Esophagus muscularis mucosa (tissue), 4 donors: ENCODE measurements around the gene EEPD1. TPM values are rescaled to one million over a fixed set of nuclear protein-coding genes. Genes with fewer than 3 reads are reported as not detected.
A peak's percentile ranks its signal among the peaks of the same experiment; 100 is the strongest.

Source experiments
- DNase-seq: peaks from one replicate; pipeline ENCODE4 v3.0.0-alpha.2; 2017; ENCODE audit errors: extremely low spot score
- H3K27ac ChIP-seq, 4 donors: fragments of 200-600 bp; sonication (generic); replicated peaks in 1 of 4; 1 replicate in 3 of 4; 2 replicates in 1 of 4; pipeline ENCODE4 v1.5.1; 2016 to 2019; ENCODE audit warnings: mild to moderate bottlenecking in 1 of 4
- H3K27me3 ChIP-seq, 4 donors: fragments of 200-600 bp; sonication (generic); one replicate each; pipeline versions ENCODE4 v1.5.1 to v1.6.0; 2016 to 2019
- H3K36me3 ChIP-seq, 4 donors: fragments of 200-600 bp; sonication (generic); one replicate each; pipeline ENCODE4 v1.5.1; 2016 to 2019
- H3K4me1 ChIP-seq, 4 donors: fragments of 200-600 bp; sonication (generic); one replicate each; pipeline ENCODE4 v1.5.1; 2016 to 2019
- H3K4me3 ChIP-seq, 4 donors: fragments of 200-600 bp; sonication (generic); 1 replicate in 2 of 4; 2 replicates in 2 of 4; pipeline ENCODE4 v1.5.1; 2016 to 2019; ENCODE audit warnings: mild to moderate bottlenecking in 4 of 4, moderate library complexity in 1 of 4
- H3K9me3 ChIP-seq, 4 donors: fragments of 200-600 bp; sonication (generic); 1 replicate in 3 of 4; 2 replicates in 1 of 4; pipeline ENCODE4 v1.5.1; 2016 to 2019
- EP300 ChIP-seq: sonication (generic); formaldehyde crosslinking; IDR thresholded peaks from one replicate; pipeline ENCODE4 v1.6.1; 2017; ENCODE audit warnings: antibody characterized with exemption
- POLR2A ChIP-seq: fragments of 450-650 bp; IDR thresholded peaks from one replicate; pipeline ENCODE4 v1.6.1; 2017; ENCODE audit warnings: antibody characterized with exemption, moderate library complexity, mild to moderate bottlenecking, low read depth
- POLR2AphosphoS5 ChIP-seq, 2 donors: sonication (generic); formaldehyde crosslinking; IDR thresholded peaks; one replicate each; pipeline ENCODE4 v1.6.1; 2017; ENCODE audit warnings: antibody characterized with exemption in 2 of 2
- WGBS: methylation state at CpG from one replicate; pipeline ENCODE4 v1.1.5; 2018; 5-methylcytosine and 5-hydroxymethylcytosine counted together
- intact Hi-C: fragments of 100-400 bp; cut with DNase I; formaldehyde crosslinking; loops from one replicate; pipeline ENCODE4 v1.15.1; 2023
- total RNA-seq, 4 donors: library from RNA; depleted of rRNA; stranded (reverse); fragments of >200 nt; gene quantifications; one replicate each; pipeline versions ENCODE4 v1.1.0 to v1.2.1, GENCODE V29; 2016
- TF ChIP-seq, protein P1 (sequence below), 3 experiments: fragments of 200-600 bp in 2 of 3; fragments of 450-650 bp in 1 of 3; sonication (generic) in 2 of 3; IDR thresholded peaks; one replicate each; pipeline ENCODE4 v1.5.1; 2017 to 2019; ENCODE audit warnings: antibody characterized with exemption in 3 of 3, mild to moderate bottlenecking in 2 of 3, moderate library complexity in 1 of 3

The EEPD1 gene
- total RNA-seq, 4 donors from 2014 or later, result 18.7 to 27.9 (median 26.6) TPM

DNA sequence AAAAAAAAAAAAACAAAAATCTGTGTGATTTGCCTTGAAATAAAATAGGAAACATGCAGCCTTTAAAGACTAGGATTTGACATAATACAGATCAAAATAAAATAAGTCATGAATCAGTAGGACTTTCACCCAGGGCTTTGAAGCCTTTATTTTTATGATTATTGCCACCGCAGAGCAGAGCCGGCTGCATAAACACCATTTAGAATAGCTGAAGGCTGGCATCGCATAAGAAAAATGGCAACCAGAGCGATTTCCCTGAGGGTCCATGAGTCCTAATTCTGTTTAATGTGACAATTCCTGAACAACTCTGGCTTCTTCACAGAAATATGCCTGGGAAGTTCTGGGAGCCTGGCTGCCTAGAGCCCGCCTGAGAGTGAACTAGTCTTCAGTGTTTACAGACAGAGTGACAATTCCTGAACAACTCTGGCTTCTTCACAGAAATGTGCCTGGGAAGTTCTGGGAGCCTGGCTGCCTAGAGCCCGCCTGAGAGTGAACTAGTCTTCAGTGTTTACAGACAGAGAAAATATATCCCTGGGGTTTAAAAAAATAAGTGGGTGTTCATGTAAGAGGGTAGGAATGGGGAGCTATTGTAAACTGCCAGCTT lies 112.0 kb downstream of the EEPD1 start:
- Histone ChIP-seq H3K36me3 (no peaks in the 10 kb centered on the region), H3K4me3 (no peak overlapping the region), H3K9me3 (no peaks in the 10 kb centered on the region), H3K27me3 (no peaks in the 10 kb centered on the region), H3K27ac (peak overlapping the region; percentile 61 to 76 (median 66)), H3K4me1 (peaks cover 39 to 66% (median 59%) of the 10 kb centered on the region in 4 donors)
- intact Hi-C loops, result no loop called here
- no peak for DNase-seq
- TF ChIP-seq EP300 (no peak), POLR2A (no peak), POLR2AphosphoS5 (IDR thresholded peaks at IDR 0.05) (no peak)
- TF ChIP-seq, protein P1, sequence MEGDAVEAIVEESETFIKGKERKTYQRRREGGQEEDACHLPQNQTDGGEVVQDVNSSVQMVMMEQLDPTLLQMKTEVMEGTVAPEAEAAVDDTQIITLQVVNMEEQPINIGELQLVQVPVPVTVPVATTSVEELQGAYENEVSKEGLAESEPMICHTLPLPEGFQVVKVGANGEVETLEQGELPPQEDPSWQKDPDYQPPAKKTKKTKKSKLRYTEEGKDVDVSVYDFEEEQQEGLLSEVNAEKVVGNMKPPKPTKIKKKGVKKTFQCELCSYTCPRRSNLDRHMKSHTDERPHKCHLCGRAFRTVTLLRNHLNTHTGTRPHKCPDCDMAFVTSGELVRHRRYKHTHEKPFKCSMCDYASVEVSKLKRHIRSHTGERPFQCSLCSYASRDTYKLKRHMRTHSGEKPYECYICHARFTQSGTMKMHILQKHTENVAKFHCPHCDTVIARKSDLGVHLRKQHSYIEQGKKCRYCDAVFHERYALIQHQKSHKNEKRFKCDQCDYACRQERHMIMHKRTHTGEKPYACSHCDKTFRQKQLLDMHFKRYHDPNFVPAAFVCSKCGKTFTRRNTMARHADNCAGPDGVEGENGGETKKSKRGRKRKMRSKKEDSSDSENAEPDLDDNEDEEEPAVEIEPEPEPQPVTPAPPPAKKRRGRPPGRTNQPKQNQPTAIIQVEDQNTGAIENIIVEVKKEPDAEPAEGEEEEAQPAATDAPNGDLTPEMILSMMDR (IDR thresholded peaks at IDR 0.05), result no peak
- WGBS, result 57% methylated on average over 6 of the region's 6 CpGs

DNA sequence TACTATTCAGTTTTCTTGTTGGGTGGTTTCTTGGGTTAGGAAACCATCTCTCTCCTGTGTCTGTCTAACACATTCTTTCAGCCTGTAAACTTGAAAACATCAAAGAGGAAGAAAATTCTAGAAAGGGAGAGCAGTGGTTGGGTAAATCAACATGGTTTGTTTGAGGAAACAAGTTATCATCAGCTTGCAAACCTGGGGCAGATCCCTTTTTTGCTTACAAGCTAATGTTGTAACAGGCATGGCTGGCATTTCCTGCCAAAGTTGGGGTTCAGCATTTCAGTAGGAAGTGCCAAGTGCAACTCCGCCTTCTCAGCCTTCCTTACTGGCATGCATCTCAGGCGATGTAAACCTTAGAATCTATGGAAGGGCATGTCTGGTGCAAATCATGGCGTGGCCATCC lies 112.6 kb downstream of the EEPD1 start:
- Histone ChIP-seq H3K27me3 (no peaks in the 10 kb centered on the region), H3K9me3 (no peaks in the 10 kb centered on the region), H3K27ac (peak overlapping the region; percentile 61 to 76 (median 66)), H3K36me3 (no peaks in the 10 kb centered on the region), H3K4me1 (peaks cover 39 to 60% (median 57%) of the 10 kb centered on the region in 4 donors), H3K4me3 (no peak overlapping the region)
- intact Hi-C loops, result no loop called here
- no peak for TF ChIP-seq EP300
- no peak for TF ChIP-seq POLR2AphosphoS5 (IDR thresholded peaks at IDR 0.05)
- no peak for TF ChIP-seq POLR2A
- TF ChIP-seq, protein P1 (IDR thresholded peaks at IDR 0.05), result no peak
- 94% methylated on average over 3 of the region's 3 CpGs for WGBS
- DNase-seq, result no peak

DNA sequence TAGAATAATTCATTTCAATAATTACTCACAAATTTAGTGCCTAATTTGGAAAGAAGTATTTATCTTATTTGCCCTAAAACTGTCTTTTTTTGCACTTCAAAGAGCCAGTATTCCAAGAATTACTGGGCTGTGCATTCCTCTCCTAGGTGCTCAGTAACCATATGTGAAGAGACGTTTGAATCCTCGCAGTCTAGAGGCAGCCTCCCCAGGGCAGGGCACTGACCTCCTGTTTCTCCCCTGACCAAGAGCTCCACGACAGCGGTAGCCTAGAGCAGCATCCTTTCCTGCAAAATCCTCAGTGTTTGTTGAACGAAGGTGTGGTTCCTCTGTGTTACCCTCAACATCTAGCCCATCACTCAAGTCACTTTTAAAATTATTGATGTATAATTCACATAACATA lies 113.1 kb downstream of the EEPD1 start:
- TF ChIP-seq, protein P1 (IDR thresholded peaks at IDR 0.05), result no peak
- TF ChIP-seq POLR2A (no peak), EP300 (no peak), POLR2AphosphoS5 (IDR thresholded peaks at IDR 0.05) (no peak)
- WGBS, result 93% methylated on average over 5 of the region's 5 CpGs
- H3K36me3 ChIP-seq, result no peaks in the 10 kb centered on the region
- peaks cover 36 to 55% (median 51%) of the 10 kb centered on the region in 4 donors for H3K4me1 ChIP-seq
- intact Hi-C loops, result no loop called here
- H3K9me3 ChIP-seq, result no peaks in the 10 kb centered on the region
- no peak for DNase-seq
- H3K27ac ChIP-seq, result peak overlapping the region in 1 of 4 donors; percentile 76
- no peaks in the 10 kb centered on the region for H3K27me3 ChIP-seq
- no peak overlapping the region for H3K4me3 ChIP-seq

DNA sequence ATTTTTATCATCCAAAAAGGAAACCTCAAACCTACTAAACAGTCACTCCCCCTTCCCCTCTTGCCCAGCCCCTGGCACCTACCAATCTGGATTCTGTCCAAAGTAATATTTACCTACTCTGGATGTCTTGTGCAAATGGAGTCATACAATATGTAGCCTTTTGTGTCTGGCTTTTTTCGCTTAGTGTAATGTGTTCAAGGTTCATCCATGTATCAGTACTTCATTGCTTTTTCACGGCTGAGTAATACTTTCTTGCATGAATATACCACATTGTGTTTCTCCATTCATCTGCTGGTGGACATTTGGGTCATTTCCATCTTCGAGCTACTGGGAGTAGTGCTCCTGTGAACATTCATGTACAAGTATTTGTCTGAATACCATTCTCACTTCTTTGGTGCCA lies 113.6 kb downstream of the EEPD1 start:
- Histone ChIP-seq H3K9me3 (no peaks in the 10 kb centered on the region), H3K27ac (no peak overlapping the region), H3K4me1 (peaks cover 31 to 50% (median 46%) of the 10 kb centered on the region in 4 donors), H3K4me3 (no peak overlapping the region), H3K36me3 (no peaks in the 10 kb centered on the region), H3K27me3 (no peaks in the 10 kb centered on the region)
- intact Hi-C loops, result no loop called here
- 95% methylated on average over 3 of the region's 3 CpGs for WGBS
- no peak for TF ChIP-seq POLR2AphosphoS5 (IDR thresholded peaks at IDR 0.05)
- no peak for TF ChIP-seq EP300
- no peak for TF ChIP-seq POLR2A
- TF ChIP-seq, protein P1 (IDR thresholded peaks at IDR 0.05), result no peak
- peak; percentile 42 for DNase-seq

DNA sequence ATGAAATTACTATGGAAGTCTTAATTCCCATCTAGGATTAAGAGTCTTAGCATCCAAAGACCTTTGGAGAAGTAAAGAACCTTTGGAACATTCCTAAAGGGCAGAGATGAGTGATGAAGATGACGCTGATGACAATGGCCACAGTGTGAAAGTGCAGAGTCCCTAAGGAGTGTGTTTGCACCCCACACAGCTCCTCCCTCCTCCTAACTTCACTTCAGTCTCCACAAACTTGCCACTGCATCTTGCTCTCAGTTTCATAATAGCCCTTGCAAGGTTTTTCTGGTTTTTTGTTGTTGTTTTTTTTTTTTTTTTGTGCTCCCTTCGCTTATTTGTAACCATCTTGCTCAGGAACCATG lies 119.1 kb downstream of the EEPD1 start:
- peak; percentile 2 for DNase-seq
- WGBS, result 94% methylated on average over 2 of the region's 2 CpGs
- H3K4me1 ChIP-seq, result peaks cover 5 to 41% (median 36%) of the 10 kb centered on the region in 4 donors
- H3K4me3 ChIP-seq, result no peak overlapping the region
- TF ChIP-seq POLR2A, result no peak
- TF ChIP-seq EP300, result no peak
- no peak for TF ChIP-seq POLR2AphosphoS5 (IDR thresholded peaks at IDR 0.05)
- TF ChIP-seq, protein P1 (IDR thresholded peaks at IDR 0.05), result no peak
- intact Hi-C loops, result no loop called here
- H3K27me3 ChIP-seq, result no peaks in the 10 kb centered on the region
- H3K9me3 ChIP-seq, result no peaks in the 10 kb centered on the region
- H3K36me3 ChIP-seq, result no peaks in the 10 kb centered on the region
- H3K27ac ChIP-seq, result no peak overlapping the region
